Kasumi-1 (cell line): Measurements from ENCODE around the gene SH3D21.

Experiments
- DNase-seq, 2 experiments: peaks; one replicate each; lab custom pipeline; 2025; lab: John Stamatoyannopoulos, UW

Gene SH3D21

GRCh38 chr1:36303650-36304360 is 2.4 kb upstream of the SH3D21 start:
- DNase-seq = no peak

- DNase-seq = peak; percentile 53 to 68
Observed at GRCh38 chr1:36304521-36304920, 1.6 kb upstream of the SH3D21 start.

GRCh38 chr1:36304970-36305914 is 926 bp upstream of the SH3D21 start:
- no peak for DNase-seq

- DNase-seq = no peak
Observed at GRCh38 chr1:36305915-36306209, 306 bp upstream of the SH3D21 start.

GRCh38 chr1:36306902-36307456 is 811 bp downstream of the SH3D21 start:
- DNase-seq = peak; percentile 86 to 94

GRCh38 chr1:36307601-36308330 is 1.6 kb downstream of the SH3D21 start:
- DNase-seq = no peak

- DNase-seq = no peak
Observed at GRCh38 chr1:36309397-36309796, 3.2 kb downstream of the SH3D21 start.

- DNase-seq = peak; percentile 21 to 30
Observed at GRCh38 chr1:36320291-36320761, 14.2 kb downstream of the SH3D21 start.

- no peak for DNase-seq
Observed at GRCh38 chr1:36320767-36321118, 14.6 kb downstream of the SH3D21 start.

GRCh38 chr1:36321119-36321951 is 15.2 kb downstream of the SH3D21 start:
- DNase-seq = peak; percentile 33 to 66

- no peak for DNase-seq
Observed at GRCh38 chr1:36322041-36322785, 16.0 kb downstream of the SH3D21 start.

- peak; percentile 44 to 51 for DNase-seq
Observed at GRCh38 chr1:36322786-36323635, 16.8 kb downstream of the SH3D21 start.

GRCh38 chr1:36323636-36324352 is 17.6 kb downstream of the SH3D21 start, which contains the start of gene EVA1B:
EVA1B (minus strand) TSS chr1:36323645; CDS start chr1:36323037, 608 bp downstream.
- peak; percentile 69 to 73 for DNase-seq

GRCh38 chr1:36324353-36324703 is 18.2 kb downstream of the SH3D21 start:
- DNase-seq = no peak

GRCh38 chr1:36326499-36326898 is 20.3 kb downstream of the SH3D21 start:
- DNase-seq = no peak

- DNase-seq = no peak
Observed at GRCh38 chr1:36327421-36328087, 21.4 kb downstream of the SH3D21 start.

GRCh38 chr1:36328088-36328480 is 21.9 kb downstream of the SH3D21 start:
- no peak for DNase-seq

GRCh38 chr1:36328713-36329112 is 22.5 kb downstream of the SH3D21 start:
- DNase-seq = peak in 1 of 2 experiments; percentile 11
